Transverse colon (tissue), 4 donors: ENCODE data around the gene OBSL1. TPM values are rescaled to one million over a fixed set of nuclear protein-coding genes. Genes with fewer than 3 reads are reported as not detected.

Source experiments
- DNase-seq: peaks from one replicate; pipeline ENCODE4 v3.0.0-alpha.2; 2019
- H3K27ac ChIP-seq, 4 donors: fragments of 200-600 bp; sonication (generic); 2 replicates each; pipeline ENCODE4 v1.5.1; 2016 to 2018; ENCODE audit warnings: inconsistent platforms in 4 of 4
- H3K27me3 ChIP-seq: fragments of 200-600 bp; sonication (generic); 2 replicates; pipeline ENCODE4 v1.5.1; 2017; ENCODE audit warnings: inconsistent platforms
- H3K36me3 ChIP-seq, 4 donors: fragments of 200-600 bp; sonication (generic); 2 replicates each; pipeline ENCODE4 v1.5.1; 2017 to 2019; ENCODE audit warnings: inconsistent platforms in 4 of 4
- H3K4me1 ChIP-seq, 4 donors: fragments of 200-600 bp; sonication (generic); 2 replicates each; pipeline ENCODE4 v1.5.1; 2017 to 2020; ENCODE audit warnings: inconsistent platforms in 4 of 4
- H3K4me3 ChIP-seq, 4 donors: fragments of 200-600 bp; sonication (generic); 1 replicate in 1 of 4; 2 replicates in 3 of 4; pipeline versions ENCODE4 v1.5.1 to v1.6.1; 2017 to 2019; ENCODE audit warnings: inconsistent platforms in 4 of 4
- H3K9me3 ChIP-seq, 2 donors: fragments of 200-600 bp; sonication (generic); 2 replicates each; pipeline ENCODE4 v1.5.1; 2017 to 2019; ENCODE audit warnings: inconsistent platforms in 2 of 2
- EP300 ChIP-seq: sonication (generic); formaldehyde crosslinking; IDR thresholded peaks from one replicate; pipeline ENCODE4 v1.6.1; 2017; ENCODE audit warnings: antibody characterized with exemption, low read depth
- POLR2A ChIP-seq: fragments of 450-650 bp; IDR thresholded peaks from one replicate; pipeline ENCODE4 v1.6.1; 2016; ENCODE audit warnings: antibody characterized with exemption, mild to moderate bottlenecking, moderate library complexity
- POLR2AphosphoS5 ChIP-seq, 3 donors: sonication (generic); formaldehyde crosslinking; IDR thresholded peaks; one replicate each; pipeline ENCODE4 v1.6.1; 2016; ENCODE audit warnings: antibody characterized with exemption in 3 of 3
- WGBS, 2 donors: methylation state at CpG; one replicate each; pipeline ENCODE4 v1.1.5; 2018; ENCODE audit warnings: low coverage in 1 of 2; 5-methylcytosine and 5-hydroxymethylcytosine counted together
- in situ Hi-C, 4 donors: fragments of 200-750 bp; cut with MboI; loops; one replicate each; pipeline versions ENCODE4 v1.15.0 to v1.15.1; 2017; ENCODE audit warnings: low sequenced_read_pairs in 3 of 4, low pct_ligation_motif_present in 1 of 4, low pct_unique_long_range_greater_than_20kb in 1 of 4
- intact Hi-C: fragments of 100-400 bp; cut with DNase I; formaldehyde crosslinking; loops from one replicate; pipeline ENCODE4 v1.15.1; 2023; ENCODE audit warnings: low total_unique reads
- total RNA-seq, 4 donors: library from RNA; depleted of rRNA; stranded (reverse); fragments of >200 nt; gene quantifications; one replicate each; pipeline ENCODE4 v1.1.0, GENCODE V29; 2016
- TF ChIP-seq, protein P1 (sequence below), 5 experiments: fragments of 200-600 bp in 3 of 5; fragments of 450-650 bp in 2 of 5; sonication (generic) in 3 of 5; IDR thresholded peaks; 1 replicate in 2 of 5; 2 replicates in 3 of 5; pipeline ENCODE4 v1.5.1; 2016 to 2017; ENCODE audit warnings: antibody characterized with exemption in 5 of 5, inconsistent platforms in 3 of 5, mild to moderate bottlenecking in 2 of 5, moderate library complexity in 1 of 5

OBSL1 gene
- total RNA-seq, 4 donors from 2014 or later, result 18.1 to 57.2 (median 19.0) TPM

- no peak for DNase-seq
- H3K4me3 ChIP-seq, result peak overlapping the region; percentile 53 to 74 (median 57)
- intact Hi-C loops (loop anchor here (2.0 kb wide), 1 partner anchor 26 kb away; the partner anchor contains the start of gene STK11IP), in situ Hi-C loops (no loop called here)
- peaks cover 3 to 17% (median 8%) of the 10 kb centered on the region in 4 donors for H3K4me1 ChIP-seq
- peak overlapping the region; percentile 65 to 90 (median 81) for H3K27ac ChIP-seq
- no peaks in the 10 kb centered on the region for H3K36me3 ChIP-seq
- 0% methylated on average over 20 of the region's 55 CpGs; no CpG with 5 or more reads in 1 of the 2 donors for WGBS, 2 donors
- no peaks in the 10 kb centered on the region for H3K9me3 ChIP-seq
- no peak for TF ChIP-seq POLR2A
- TF ChIP-seq EP300, result no peak
- peaks cover 30% of the 10 kb centered on the region for H3K27me3 ChIP-seq
These were observed 422 bp downstream of the OBSL1 start for GRCh38 chr2:219570924-219571310.

GRCh38 chr2:219570194-219570923 lies 980 bp downstream of the OBSL1 start:
- Histone ChIP-seq H3K27me3 (peaks cover 30% of the 10 kb centered on the region), H3K9me3 (no peaks in the 10 kb centered on the region), H3K27ac (peak overlapping the region; percentile 65 to 90 (median 81)), H3K36me3 (no peaks in the 10 kb centered on the region), H3K4me1 (peaks cover 3 to 17% (median 8%) of the 10 kb centered on the region in 4 donors), H3K4me3 (peak overlapping the region; percentile 53 to 74 (median 57))
- no peak for TF ChIP-seq POLR2AphosphoS5 (IDR thresholded peaks at IDR 0.05)
- TF ChIP-seq POLR2A, result no peak
- no peak for TF ChIP-seq EP300
- TF ChIP-seq, protein P1, sequence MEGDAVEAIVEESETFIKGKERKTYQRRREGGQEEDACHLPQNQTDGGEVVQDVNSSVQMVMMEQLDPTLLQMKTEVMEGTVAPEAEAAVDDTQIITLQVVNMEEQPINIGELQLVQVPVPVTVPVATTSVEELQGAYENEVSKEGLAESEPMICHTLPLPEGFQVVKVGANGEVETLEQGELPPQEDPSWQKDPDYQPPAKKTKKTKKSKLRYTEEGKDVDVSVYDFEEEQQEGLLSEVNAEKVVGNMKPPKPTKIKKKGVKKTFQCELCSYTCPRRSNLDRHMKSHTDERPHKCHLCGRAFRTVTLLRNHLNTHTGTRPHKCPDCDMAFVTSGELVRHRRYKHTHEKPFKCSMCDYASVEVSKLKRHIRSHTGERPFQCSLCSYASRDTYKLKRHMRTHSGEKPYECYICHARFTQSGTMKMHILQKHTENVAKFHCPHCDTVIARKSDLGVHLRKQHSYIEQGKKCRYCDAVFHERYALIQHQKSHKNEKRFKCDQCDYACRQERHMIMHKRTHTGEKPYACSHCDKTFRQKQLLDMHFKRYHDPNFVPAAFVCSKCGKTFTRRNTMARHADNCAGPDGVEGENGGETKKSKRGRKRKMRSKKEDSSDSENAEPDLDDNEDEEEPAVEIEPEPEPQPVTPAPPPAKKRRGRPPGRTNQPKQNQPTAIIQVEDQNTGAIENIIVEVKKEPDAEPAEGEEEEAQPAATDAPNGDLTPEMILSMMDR (IDR thresholded peaks at IDR 0.05), result no peak
- peak; percentile 23 for DNase-seq
- WGBS, 2 donors, result 20% methylated on average over 53 of the region's 95 CpGs; no CpG with 5 or more reads in 1 of the 2 donors
- intact Hi-C loops, result loop anchor here (2.0 kb wide), 1 partner anchor 26 kb away; the partner anchor contains the start of gene STK11IP
- in situ Hi-C loops, result no loop called here

- peaks cover 3 to 17% (median 8%) of the 10 kb centered on the region in 4 donors for H3K4me1 ChIP-seq
- peaks cover 30% of the 10 kb centered on the region for H3K27me3 ChIP-seq
- no peaks in the 10 kb centered on the region for H3K36me3 ChIP-seq
- DNase-seq, result no peak
- intact Hi-C loops (loop anchor here (2.0 kb wide), 1 partner anchor 27 kb away; the partner anchor contains the start of gene STK11IP), in situ Hi-C loops (no loop called here)
- no peak overlapping the region for H3K27ac ChIP-seq
- H3K4me3 ChIP-seq, result no peak overlapping the region
- 85 to 89% methylated on average over 5 to 6 of the region's 6 CpGs for WGBS, 2 donors
- TF ChIP-seq EP300 (no peak), POLR2A (no peak), POLR2AphosphoS5 (IDR thresholded peaks at IDR 0.05) (no peak)
- TF ChIP-seq, protein P1 (IDR thresholded peaks at IDR 0.05), result no peak
- H3K9me3 ChIP-seq, result no peaks in the 10 kb centered on the region
These were observed 1.7 kb downstream of the OBSL1 start for GRCh38 chr2:219569635-219570034.

GRCh38 chr2:219569041-219569440 lies 2.3 kb downstream of the OBSL1 start:
- no peaks in the 10 kb centered on the region for H3K36me3 ChIP-seq
- DNase-seq, result no peak
- TF ChIP-seq, protein P1 (IDR thresholded peaks at IDR 0.05), result no peak
- TF ChIP-seq POLR2A, result no peak
- TF ChIP-seq POLR2AphosphoS5 (IDR thresholded peaks at IDR 0.05), result no peak
- no peak for TF ChIP-seq EP300
- in situ Hi-C loops (no loop called here), intact Hi-C loops (no loop called here)
- no peak overlapping the region for H3K27ac ChIP-seq
- H3K4me3 ChIP-seq, result no peak overlapping the region
- H3K4me1 ChIP-seq, result peaks cover 3 to 17% (median 8%) of the 10 kb centered on the region in 4 donors
- H3K9me3 ChIP-seq, result no peaks in the 10 kb centered on the region
- 85 to 96% methylated on average over 5 to 6 of the region's 6 CpGs for WGBS, 2 donors
- peaks cover 30% of the 10 kb centered on the region for H3K27me3 ChIP-seq
